ENCODE data around the gene LIN28B.

LIN28B gene

GRCh38 chr6:104956731-104957294, at the start of gene LIN28B:
LIN28B (plus strand) TSS chr6:104957107; CDS start chr6:104957251, 144 bp downstream.
- H4K20me1 ChIP-seq (ENCODE audit: control insufficient read depth, insufficient read depth, low read depth, low read length), result no peaks in the 10 kb centered on the region
- no peaks in the 10 kb centered on the region for H3K36me3 ChIP-seq (ENCODE audit: control insufficient read depth, low read length)
- no peaks in the 10 kb centered on the region for H3K79me2 ChIP-seq (ENCODE audit: control insufficient read depth, low read length)
- H3K9me3 ChIP-seq (ENCODE audit: control insufficient read depth, insufficient read depth, low read length), result no peaks in the 10 kb centered on the region
- no peaks in the 10 kb centered on the region for H3K9me2 ChIP-seq (replicated peaks; ENCODE audit: control insufficient read depth, low read length)
- no peak within 1 kb of the TSS for H3K27ac ChIP-seq (ENCODE audit: low read depth, low read length)
- no peak within 1 kb of the TSS for H3K4me3 ChIP-seq (ENCODE audit: low read length)
- TF ChIP-seq CTCF (IDR thresholded peaks at IDR 0.05; ENCODE audit: low read depth, low read length, poor library complexity, severe bottlenecking), result no peak
- no peak for TF ChIP-seq EZH2phosphoT487 (IDR thresholded peaks at IDR 0.05; ENCODE audit: borderline replicate concordance, low read length)
- no peaks in the 10 kb centered on the region for H3F3A ChIP-seq (ENCODE audit: control insufficient read depth, insufficient read depth)
- no peaks in the 10 kb centered on the region for H3K4me1 ChIP-seq (ENCODE audit: control insufficient read depth, low read length)
- peaks cover 12% of the 10 kb centered on the region; the same call in 1 of the 2 replicates for H3K27me3 ChIP-seq (ENCODE audit: control insufficient read depth, low read length)
- no peak within 1 kb of the TSS for H3K4me2 ChIP-seq (ENCODE audit: low read length)

GRCh38 chr6:104908031-104908887, 48.6 kb upstream of the LIN28B start:
- no peaks in the 10 kb centered on the region for H3F3A ChIP-seq (ENCODE audit: control insufficient read depth, insufficient read depth)
- H3K4me2 ChIP-seq (ENCODE audit: low read length), result no peak overlapping the region
- H3K9me2 ChIP-seq (replicated peaks; ENCODE audit: control insufficient read depth, low read length), result no peaks in the 10 kb centered on the region
- H3K4me1 ChIP-seq (ENCODE audit: control insufficient read depth, low read length), result no peaks in the 10 kb centered on the region
- H4K20me1 ChIP-seq (ENCODE audit: control insufficient read depth, insufficient read depth, low read depth, low read length), result no peaks in the 10 kb centered on the region
- no peaks in the 10 kb centered on the region for H3K9me3 ChIP-seq (ENCODE audit: control insufficient read depth, insufficient read depth, low read length)
- no peaks in the 10 kb centered on the region for H3K79me2 ChIP-seq (ENCODE audit: control insufficient read depth, low read length)
- H3K27me3 ChIP-seq (ENCODE audit: control insufficient read depth, low read length), result 0 out of 2 replicates have a peak, but pooled peaks cover 4% of the 10 kb centered on the region
- no peak overlapping the region for H3K27ac ChIP-seq (ENCODE audit: low read depth, low read length)
- H3K36me3 ChIP-seq (ENCODE audit: control insufficient read depth, low read length), result no peaks in the 10 kb centered on the region
- H3K4me3 ChIP-seq (ENCODE audit: low read length), result no peak overlapping the region
- TF ChIP-seq EZH2phosphoT487 (IDR thresholded peaks at IDR 0.05; ENCODE audit: borderline replicate concordance, low read length) (no peak), CTCF (IDR thresholded peaks at IDR 0.05; ENCODE audit: low read depth, low read length, poor library complexity, severe bottlenecking) (no peak)

GRCh38 chr6:104908888-104909525, 47.9 kb upstream of the LIN28B start:
- Histone ChIP-seq H3K4me1 (ENCODE audit: control insufficient read depth, low read length) (no peaks in the 10 kb centered on the region), H3K79me2 (ENCODE audit: control insufficient read depth, low read length) (no peaks in the 10 kb centered on the region), H3F3A (ENCODE audit: control insufficient read depth, insufficient read depth) (no peaks in the 10 kb centered on the region), H3K4me3 (ENCODE audit: low read length) (no peak overlapping the region), H3K27ac (ENCODE audit: low read depth, low read length) (no peak overlapping the region), H3K9me2 (replicated peaks; ENCODE audit: control insufficient read depth, low read length) (no peaks in the 10 kb centered on the region), H4K20me1 (ENCODE audit: control insufficient read depth, insufficient read depth, low read depth, low read length) (no peaks in the 10 kb centered on the region), H3K9me3 (ENCODE audit: control insufficient read depth, insufficient read depth, low read length) (no peaks in the 10 kb centered on the region), H3K4me2 (ENCODE audit: low read length) (no peak overlapping the region), H3K27me3 (ENCODE audit: control insufficient read depth, low read length) (0 out of 2 replicates have a peak, but pooled peaks cover 4% of the 10 kb centered on the region), H3K36me3 (ENCODE audit: control insufficient read depth, low read length) (no peaks in the 10 kb centered on the region)
- TF ChIP-seq EZH2phosphoT487 (IDR thresholded peaks at IDR 0.05; ENCODE audit: borderline replicate concordance, low read length), result no peak
- TF ChIP-seq CTCF (IDR thresholded peaks at IDR 0.05; ENCODE audit: low read depth, low read length, poor library complexity, severe bottlenecking), result no peak
